HepG2 (cell line): ENCODE measurements around the gene PARP6. TPM values are rescaled to one million over a fixed set of nuclear protein-coding genes. Genes with fewer than 3 reads are reported as not detected.

ENCODE experiments used
- ATAC-seq: fragments of 200-7000 bp; cut with Tn5 transposase; 3 replicates; pipeline ENCODE4 v1.9.1; 2020; ENCODE audit warnings: mild to moderate bottlenecking, moderate library complexity
- BruUV-seq: library from RNA; stranded (reverse); fragments of 400-500 nt; replicated peaks from 2 replicates; lab custom pipeline; 2021; lab: Mats Ljungman, UMichigan
- CTCF ChIA-PET: fragments of 300-600 bp; formaldehyde crosslinking; extraction: SDS; loops from one replicate; lab custom pipeline; 2021; ENCODE audit warnings: low total read pairs, inconsistent platforms, low intra/inter-chr PET ratio; lab: Yijun Ruan, JAX
- POLR2A ChIA-PET: fragments of 350-600 bp; sonication (Branson Sonifier 250); formaldehyde crosslinking; loops from one replicate; lab custom pipeline; 2020; ENCODE audit warnings: antibody characterized with exemption, inconsistent platforms; lab: Yijun Ruan, JAX
- DNase-seq: peaks from one replicate; pipeline ENCODE4 v3.0.0-alpha.2; 2015; ENCODE audit warnings: low spot score
- FAIRE-seq: peaks from 3 replicates; lab custom pipeline; 2011; peaks lifted over from hg19 to GRCh38; lab: Jason Lieb, UNC
- H2AFZ ChIP-seq: one replicate; pipeline ENCODE4 v1.6.1; 2011; ENCODE audit warnings: low read length, inconsistent platforms
- H3K27ac ChIP-seq: fragments of 300-600 bp; 3 replicates; pipeline ENCODE4 v1.8.0; 2011; ENCODE audit warnings: mixed run types, mild to moderate bottlenecking, mixed read lengths, low read length, inconsistent platforms; ENCODE audit not compliant: insufficient read depth; ENCODE audit errors: extremely low read length
- H3K27me3 ChIP-seq, 2 experiments: fragments of 200-600 bp in 1 of 2; 2 replicates in 1 of 2; 3 replicates in 1 of 2; pipeline versions ENCODE4 v1.6.0 to v1.8.0; 2011; ENCODE audit warnings: low read length in 2 of 2, mild to moderate bottlenecking in 2 of 2, moderate library complexity in 2 of 2, inconsistent platforms in 1 of 2; ENCODE audit not compliant: insufficient read depth in 2 of 2, control insufficient read depth in 1 of 2
- H3K36me3 ChIP-seq, 2 experiments: fragments of 200-600 bp in 1 of 2; replicated peaks in 1 of 2; 2 replicates in 1 of 2; 3 replicates in 1 of 2; pipeline versions ENCODE4 v1.5.1 to v1.8.0; 2011; ENCODE audit warnings: low read length in 2 of 2, inconsistent platforms in 1 of 2; ENCODE audit not compliant: insufficient read depth in 2 of 2, control insufficient read depth in 1 of 2
- H3K4me1 ChIP-seq: 2 replicates; pipeline ENCODE4 v1.5.1; 2012; ENCODE audit warnings: low read length, inconsistent platforms; ENCODE audit not compliant: insufficient read depth
- H3K4me2 ChIP-seq: 2 replicates; pipeline ENCODE4 v1.6.0; 2011; ENCODE audit warnings: low read depth, low read length, inconsistent platforms
- H3K4me3 ChIP-seq, 3 experiments: fragments of 200-600 bp in 1 of 3; sonication (generic), shearing (Covaris generic) in 1 of 3; replicated peaks in 1 of 3; 2 replicates each; pipeline ENCODE4 v1.5.1; 2011 to 2016; ENCODE audit warnings: low read length in 3 of 3, inconsistent platforms in 2 of 3, low read depth in 2 of 3, mild to moderate bottlenecking in 2 of 3, control low read depth in 1 of 3, mixed read lengths in 1 of 3; ENCODE audit not compliant: insufficient read depth in 1 of 3
- H3K79me2 ChIP-seq: one replicate; pipeline ENCODE4 v1.6.1; 2011; ENCODE audit warnings: low read length, inconsistent platforms; ENCODE audit not compliant: insufficient read depth
- H3K9ac ChIP-seq: 2 replicates; pipeline ENCODE4 v1.6.0; 2011; ENCODE audit warnings: mild to moderate bottlenecking, low read depth, low read length, inconsistent platforms; ENCODE audit not compliant: insufficient read depth
- H3K9me3 ChIP-seq: 2 replicates; pipeline ENCODE4 v1.5.1; 2012; ENCODE audit warnings: mild to moderate bottlenecking, low read length
- H4K20me1 ChIP-seq: 2 replicates; pipeline ENCODE4 v1.6.0; 2011; ENCODE audit warnings: inconsistent platforms, mild to moderate bottlenecking, low read length, moderate library complexity; ENCODE audit not compliant: insufficient read depth
- ERF ChIP-seq: IDR thresholded peaks from 2 replicates; pipeline ENCODE4 v1.6.1; 2018; ENCODE audit warnings: missing biosample characterization, missing genetic modification reagents
- HNF1B ChIP-seq: sonication (generic); formaldehyde crosslinking; IDR thresholded peaks from 2 replicates; pipeline ENCODE4 v1.5.1; 2020; ENCODE audit warnings: mild to moderate bottlenecking, moderate library complexity, missing genetic modification reagents
- KLF16 ChIP-seq, 2 experiments: sonication (generic) in 1 of 2; formaldehyde crosslinking in 1 of 2; IDR thresholded peaks; 2 replicates each; pipeline versions ENCODE4 v1.6.1 to v1.8.0; 2016 to 2023; ENCODE audit warnings: missing genetic modification reagents in 2 of 2, missing compliant biosample characterization in 1 of 2
- TFDP1 ChIP-seq: IDR thresholded peaks from 2 replicates; pipeline ENCODE4 v1.6.1; 2016; ENCODE audit warnings: missing compliant biosample characterization, missing genetic modification reagents, borderline replicate concordance
- UBTF ChIP-seq: sonication (generic); formaldehyde crosslinking; IDR thresholded peaks from 2 replicates; pipeline ENCODE4 v1.4.0; 2020; ENCODE audit warnings: mild to moderate bottlenecking, missing genetic modification reagents
- ZMAT5 ChIP-seq: sonication (generic); formaldehyde crosslinking; IDR thresholded peaks from 2 replicates; pipeline ENCODE4 v1.5.0; 2020; ENCODE audit warnings: mild to moderate bottlenecking, low read depth, missing genetic modification reagents, borderline replicate concordance
- ZNF550 ChIP-seq: sonication (generic); formaldehyde crosslinking; IDR thresholded peaks from 2 replicates; pipeline ENCODE4 v1.4.0; 2020; ENCODE audit warnings: mild to moderate bottlenecking, missing genetic modification reagents, borderline replicate concordance
- ZNF75D ChIP-seq: sonication (generic); formaldehyde crosslinking; IDR thresholded peaks from 2 replicates; pipeline ENCODE4 v1.8.1; 2023; ENCODE audit warnings: missing genetic modification reagents, mild to moderate bottlenecking, borderline replicate concordance
- WGBS: methylation state at CpG from one replicate; pipeline ENCODE4 v1.1.6; 2017; ENCODE audit warnings: low lambda C conversion rate; 5-methylcytosine and 5-hydroxymethylcytosine counted together
- in situ Hi-C: cut with HindIII; loops from 2 replicates; pipeline ENCODE4 v1.10.0; 2017; ENCODE audit warnings: low pct_unique_long_range_greater_than_20kb; ENCODE audit not compliant: extremely low pct_ligation_motif_present
- intact Hi-C: fragments of 100-400 bp; cut with micrococcal nuclease; formaldehyde crosslinking; loops from one replicate; pipeline ENCODE4 v1.10.0; 2022; ENCODE audit not compliant: unreplicated experiment
- polyA plus RNA-seq, 8 experiments: library from polyadenylated mRNA; depleted of rRNA in 3 of 8; stranded (reverse) in 7 of 8; unstranded in 1 of 8; fragments of >200 nt; fragmentation: Illumina TruSeq in 4 of 8; extraction: Trizol in 4 of 8; gene quantifications; 2 replicates each; pipeline versions ENCODE4 v1.2.1 to v1.2.3, GENCODE V29; 2011 to 2016; ENCODE audit warnings: low read depth in 4 of 8, missing spikeins in 1 of 8, mixed read lengths in 1 of 8; ENCODE audit not compliant: insufficient read depth in 1 of 8
- total RNA-seq, 5 experiments: library from RNA; depleted of rRNA; stranded (reverse); fragments of >200 nt; fragmentation: Illumina TruSeq; extraction: Trizol; gene quantifications; 2 replicates each; pipeline ENCODE4 v1.2.3, GENCODE V29; 2016; ENCODE audit warnings: low read depth in 1 of 5

The PARP6 gene
- total and polyA plus RNA-seq, 2 of the 13 experiments (the other 11 are each of a cell fraction or from before 2014, with no cell fraction given): 0.22 to 0.87 TPM

- TF ChIP-seq UBTF (CRISPR knock-in tag) (no peak), KLF16 (CRISPR knock-in tag; IDR thresholded peaks at IDR 0.05) (no peak), TFDP1 (CRISPR knock-in tag) (no peak), ZNF550 (no peak), ZNF75D (CRISPR knock-in tag) (no peak), ERF (CRISPR knock-in tag) (no peak), ZMAT5 (CRISPR knock-in tag) (no peak)
These were observed 77.2 kb downstream of the PARP6 start (continued) for GRCh38 chr15:72195101-72195511.

GRCh38 chr15:72193836-72194396, 78.4 kb downstream of the PARP6 start:
- no TSS peak for BruUV-seq
- peaks cover 6 to 11% of the 10 kb centered on the region in 2 experiments; a peak in 3 of 5 replicates for H3K27me3 ChIP-seq
- H3K9ac ChIP-seq: no peak overlapping the region
- H3K36me3 ChIP-seq: peaks cover under 1 to 3% of the 10 kb centered on the region in 2 experiments; a peak in 4 of 5 replicates
- no peak for DNase-seq
- no peak for FAIRE-seq
- in situ Hi-C loops (no loop called here), intact Hi-C loops (no loop called here)
- H2AFZ ChIP-seq: no peak overlapping the region
- WGBS: 61% methylated on average over 8 of the region's 8 CpGs
- H3K4me2 ChIP-seq: no peak overlapping the region
- peaks cover 18% of the 10 kb centered on the region for H3K4me1 ChIP-seq
- H3K27ac ChIP-seq: no peak overlapping the region
- ChIA-PET CTCF (no interaction called here), POLR2A (no interaction called here)
- no peak overlapping the region for H3K4me3 ChIP-seq
- TF ChIP-seq HNF1B (CRISPR knock-in tag): no peak
- ATAC-seq: no peak
- no peaks in the 10 kb centered on the region for H3K9me3 ChIP-seq
- peaks cover 11% of the 10 kb centered on the region; the same call in 1 of the 2 replicates for H4K20me1 ChIP-seq
- no peaks in the 10 kb centered on the region for H3K79me2 ChIP-seq
